Measurements from ENCODE around the gene S100A13. TPM values are rescaled to one million over a fixed set of nuclear protein-coding genes. Genes with fewer than 3 reads are reported as not detected.

Gene S100A13
- total RNA-seq, 1 experiment from 2014 or later, result 11.0 TPM

GRCh38 chr1:153616917-153617311 is 10.4 kb downstream of the S100A13 start:
- no peaks in the 10 kb centered on the region for H3K9me3 ChIP-seq (ENCODE audit: low read depth, low read length, poor library complexity, severe bottlenecking)
- H3K27me3 ChIP-seq (replicated peaks; ENCODE audit: insufficient read depth, low read depth, low read length, poor library complexity), result no peaks in the 10 kb centered on the region
- no peaks in the 10 kb centered on the region for H3K4me1 ChIP-seq (ENCODE audit: insufficient read depth, low read length, poor library complexity, severe bottlenecking)
- H3K27ac ChIP-seq (ENCODE audit: low read depth, low read length, poor library complexity, severe bottlenecking), result no peak overlapping the region
- no TSS peak for BruUV-seq (replicated peaks)
- TF ChIP-seq, protein P1, sequence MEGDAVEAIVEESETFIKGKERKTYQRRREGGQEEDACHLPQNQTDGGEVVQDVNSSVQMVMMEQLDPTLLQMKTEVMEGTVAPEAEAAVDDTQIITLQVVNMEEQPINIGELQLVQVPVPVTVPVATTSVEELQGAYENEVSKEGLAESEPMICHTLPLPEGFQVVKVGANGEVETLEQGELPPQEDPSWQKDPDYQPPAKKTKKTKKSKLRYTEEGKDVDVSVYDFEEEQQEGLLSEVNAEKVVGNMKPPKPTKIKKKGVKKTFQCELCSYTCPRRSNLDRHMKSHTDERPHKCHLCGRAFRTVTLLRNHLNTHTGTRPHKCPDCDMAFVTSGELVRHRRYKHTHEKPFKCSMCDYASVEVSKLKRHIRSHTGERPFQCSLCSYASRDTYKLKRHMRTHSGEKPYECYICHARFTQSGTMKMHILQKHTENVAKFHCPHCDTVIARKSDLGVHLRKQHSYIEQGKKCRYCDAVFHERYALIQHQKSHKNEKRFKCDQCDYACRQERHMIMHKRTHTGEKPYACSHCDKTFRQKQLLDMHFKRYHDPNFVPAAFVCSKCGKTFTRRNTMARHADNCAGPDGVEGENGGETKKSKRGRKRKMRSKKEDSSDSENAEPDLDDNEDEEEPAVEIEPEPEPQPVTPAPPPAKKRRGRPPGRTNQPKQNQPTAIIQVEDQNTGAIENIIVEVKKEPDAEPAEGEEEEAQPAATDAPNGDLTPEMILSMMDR (conservative IDR thresholded peaks at IDR 0.05; ENCODE audit: low read depth, low read length), result no peak
- no peak for TF ChIP-seq EZH2 (IDR thresholded peaks at IDR 0.05; ENCODE audit: borderline replicate concordance, low read depth, low read length, poor library complexity, severe bottlenecking)
- no peak for DNase-seq (ENCODE audit: low spot score)
- ChIA-PET CTCF (interaction anchor here (1.0 to 1.6 kb wide), 3 partner anchors 44 to 106 kb away, joined by 3 to 7 read pairs (median 3); no protein-coding TSS in a partner anchor), POLR2A (ENCODE audit: low non-redundant PET) (no interaction called here)
- H3K36me3 ChIP-seq (ENCODE audit: insufficient read depth, low read length, poor library complexity, severe bottlenecking), result no peaks in the 10 kb centered on the region
- no peak overlapping the region for H3K4me3 ChIP-seq (ENCODE audit: low read depth, low read length, poor library complexity, severe bottlenecking)
- intact Hi-C loops (cut with micrococcal nuclease; ENCODE audit: unreplicated experiment), result loop anchor here (2.0 kb wide), 1 partner anchor 106 kb away; no protein-coding TSS in a partner anchor

- intact Hi-C loops (cut with micrococcal nuclease; ENCODE audit: unreplicated experiment), result loop anchor here (2.0 kb wide), 1 partner anchor 106 kb away; no protein-coding TSS in a partner anchor
- ChIA-PET POLR2A (ENCODE audit: low non-redundant PET) (no interaction called here), CTCF (no interaction called here)
- DNase-seq (ENCODE audit: low spot score), result no peak
- H3K4me1 ChIP-seq (ENCODE audit: insufficient read depth, low read length, poor library complexity, severe bottlenecking), result no peaks in the 10 kb centered on the region
- BruUV-seq (replicated peaks), result no TSS peak
- no peak within 1 kb of the TSS for H3K27ac ChIP-seq (ENCODE audit: low read depth, low read length, poor library complexity, severe bottlenecking)
- no peaks in the 10 kb centered on the region for H3K27me3 ChIP-seq (replicated peaks; ENCODE audit: insufficient read depth, low read depth, low read length, poor library complexity)
- H3K36me3 ChIP-seq (ENCODE audit: insufficient read depth, low read length, poor library complexity, severe bottlenecking), result no peaks in the 10 kb centered on the region
- no peak within 1 kb of the TSS for H3K4me3 ChIP-seq (ENCODE audit: low read depth, low read length, poor library complexity, severe bottlenecking)
- H3K9me3 ChIP-seq (ENCODE audit: low read depth, low read length, poor library complexity, severe bottlenecking), result no peaks in the 10 kb centered on the region
- TF ChIP-seq EZH2 (IDR thresholded peaks at IDR 0.05; ENCODE audit: borderline replicate concordance, low read depth, low read length, poor library complexity, severe bottlenecking), result no peak
- TF ChIP-seq, protein P1 (conservative IDR thresholded peaks at IDR 0.05; ENCODE audit: low read depth, low read length), result no peak
Measured at GRCh38 chr1:153616144-153616916, 11.0 kb downstream of the S100A13 start, which contains the start of gene S100A14. S100A14 (minus strand) TSS chr1:153616325; CDS start chr1:153615858, 467 bp downstream.

- Histone ChIP-seq H3K27ac (ENCODE audit: low read depth, low read length, poor library complexity, severe bottlenecking) (no peak overlapping the region), H3K27me3 (replicated peaks; ENCODE audit: insufficient read depth, low read depth, low read length, poor library complexity) (no peaks in the 10 kb centered on the region), H3K4me3 (ENCODE audit: low read depth, low read length, poor library complexity, severe bottlenecking) (no peak overlapping the region), H3K36me3 (ENCODE audit: insufficient read depth, low read length, poor library complexity, severe bottlenecking) (no peaks in the 10 kb centered on the region), H3K4me1 (ENCODE audit: insufficient read depth, low read length, poor library complexity, severe bottlenecking) (no peaks in the 10 kb centered on the region), H3K9me3 (ENCODE audit: low read depth, low read length, poor library complexity, severe bottlenecking) (no peaks in the 10 kb centered on the region)
- intact Hi-C loops (cut with micrococcal nuclease; ENCODE audit: unreplicated experiment), result no loop called here
- POLR2A ChIA-PET (ENCODE audit: low non-redundant PET), result no interaction called here
- CTCF ChIA-PET, result no interaction called here
- no peak for DNase-seq (ENCODE audit: low spot score)
- BruUV-seq (replicated peaks), result no TSS peak
- TF ChIP-seq, protein P1 (conservative IDR thresholded peaks at IDR 0.05; ENCODE audit: low read depth, low read length), result no peak
- no peak for TF ChIP-seq EZH2 (IDR thresholded peaks at IDR 0.05; ENCODE audit: borderline replicate concordance, low read depth, low read length, poor library complexity, severe bottlenecking)
Measured at GRCh38 chr1:153615406-153615805, 11.9 kb downstream of the S100A13 start.

All from A673 (cell line).